SHP77 (cell line): Measurements from ENCODE around the gene NOX3.

ENCODE experiments used
- DNase-seq, 2 experiments: peaks; one replicate each; lab custom pipeline; 2025; lab: John Stamatoyannopoulos, UW

NOX3 gene

DNA sequence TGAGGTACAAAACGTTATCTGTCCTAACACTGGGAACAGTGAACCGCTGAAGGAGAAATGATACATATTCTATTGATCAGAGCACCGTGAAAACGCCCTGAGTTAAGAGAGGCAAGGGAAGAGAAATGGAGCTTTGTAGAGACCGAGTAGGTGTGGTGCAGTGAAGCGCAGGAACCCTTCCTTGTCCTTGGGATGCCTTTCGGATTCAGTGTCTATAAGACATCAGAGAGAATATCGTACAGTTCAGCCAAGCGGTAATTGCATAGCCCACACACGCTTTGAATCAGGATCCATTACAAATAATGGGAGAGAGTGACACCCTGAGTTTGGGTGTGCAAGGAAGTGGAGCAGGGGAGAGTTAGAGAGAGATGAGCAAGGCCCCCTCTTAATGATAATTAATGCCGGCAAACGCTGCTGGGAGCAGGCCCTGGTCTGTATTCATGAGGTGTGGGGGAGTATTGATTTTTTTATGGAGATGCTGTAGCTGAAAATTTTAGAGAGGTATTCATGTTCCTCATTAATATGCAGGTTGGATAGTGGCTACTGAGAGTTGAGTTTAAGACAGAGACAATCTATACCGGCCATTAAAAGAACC, 20.7 kb downstream of the NOX3 start:
- no peak for DNase-seq

DNA sequence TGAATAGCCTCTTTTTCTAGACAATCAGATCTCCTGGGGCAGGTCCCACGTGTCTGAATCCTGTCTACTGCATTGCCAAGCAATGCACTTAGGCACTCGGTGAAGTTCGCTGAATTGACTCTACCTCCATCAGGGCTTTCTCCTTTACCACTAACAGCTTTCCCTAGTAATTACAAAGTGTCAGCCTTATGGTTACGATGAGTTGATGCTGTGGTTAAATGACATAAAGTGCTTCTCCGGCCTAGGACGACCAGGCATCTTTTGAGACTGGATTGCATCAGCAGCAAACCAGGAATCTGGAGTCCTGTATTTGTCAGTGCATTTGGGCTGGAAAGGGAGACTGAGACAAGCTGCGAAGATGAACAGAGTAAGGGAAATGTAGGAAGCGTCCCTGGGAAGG, 21.5 kb downstream of the NOX3 start:
- DNase-seq: no peak

DNA sequence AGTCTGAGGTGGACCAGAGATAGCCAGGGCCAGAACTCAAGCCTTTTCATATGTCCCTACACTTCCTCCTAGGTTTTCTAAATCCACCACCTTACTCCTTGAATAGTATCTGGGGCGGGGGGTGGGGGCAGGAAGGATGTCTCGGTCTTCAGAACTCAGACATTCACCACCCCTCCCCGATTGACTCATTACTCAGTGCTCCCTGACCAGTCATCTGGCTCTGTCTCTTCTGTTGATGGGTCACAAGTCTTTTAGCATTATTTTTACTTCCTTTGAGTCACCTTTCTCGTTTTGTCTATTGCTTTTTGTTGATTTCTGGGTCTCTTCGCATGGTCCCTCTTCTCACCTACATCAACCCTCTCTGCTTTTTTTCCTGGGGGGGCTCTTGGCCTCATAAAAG, 23.3 kb downstream of the NOX3 start:
- no peak for DNase-seq

DNA sequence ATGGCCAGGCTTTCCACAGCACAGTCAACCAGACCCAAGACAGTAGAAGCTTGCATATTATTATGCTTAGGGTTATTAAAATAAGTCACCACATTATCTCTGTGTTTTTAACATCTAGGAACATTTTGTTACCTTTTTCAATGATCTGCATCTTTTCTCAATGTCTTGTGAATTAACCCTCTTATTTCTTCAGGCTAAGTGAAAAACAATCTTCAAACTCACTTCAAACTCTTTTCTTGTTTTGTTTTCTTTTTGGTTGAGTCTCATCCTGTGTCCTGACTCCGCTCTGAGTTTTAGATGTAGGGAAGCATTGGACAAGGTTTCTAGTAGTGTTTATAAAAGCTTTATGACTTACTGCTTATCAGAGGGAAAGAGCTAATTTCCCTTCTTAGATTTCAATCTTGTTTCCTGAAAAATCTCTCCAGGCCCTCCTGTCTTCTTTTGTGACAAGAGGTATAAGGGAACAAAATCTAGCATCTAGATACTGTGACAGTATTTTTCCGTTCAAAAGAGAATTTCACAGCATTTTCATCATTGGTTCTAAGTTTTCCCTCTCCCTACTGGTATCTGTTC, 26.2 kb downstream of the NOX3 start:
- DNase-seq: no peak

DNA sequence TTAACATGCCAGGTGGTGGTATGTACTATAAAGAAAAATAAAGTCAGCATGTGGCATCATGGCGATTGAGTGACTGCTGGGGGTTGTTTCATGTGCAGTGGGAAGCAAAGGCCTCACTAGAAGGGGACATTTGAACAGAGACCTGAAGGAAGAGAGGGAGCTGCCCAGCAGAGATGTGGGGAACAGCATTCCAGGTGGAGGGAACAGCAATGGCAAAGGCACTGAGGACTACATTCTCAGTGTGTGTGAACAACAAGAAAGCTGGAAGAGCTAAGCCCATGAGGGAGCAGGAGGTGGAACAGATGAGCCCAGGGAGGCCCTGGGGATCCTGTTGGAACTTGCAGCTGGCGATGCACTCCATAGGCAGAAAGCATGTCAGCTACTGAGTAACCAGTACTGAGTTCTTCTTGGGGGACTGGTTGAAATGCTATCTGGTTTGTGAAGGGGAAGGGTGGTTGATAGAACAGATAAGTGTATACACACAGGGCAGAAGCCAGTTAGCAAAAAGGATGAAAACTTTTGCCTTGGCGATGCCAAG, 29.2 kb downstream of the NOX3 start:
- no peak for DNase-seq

DNA sequence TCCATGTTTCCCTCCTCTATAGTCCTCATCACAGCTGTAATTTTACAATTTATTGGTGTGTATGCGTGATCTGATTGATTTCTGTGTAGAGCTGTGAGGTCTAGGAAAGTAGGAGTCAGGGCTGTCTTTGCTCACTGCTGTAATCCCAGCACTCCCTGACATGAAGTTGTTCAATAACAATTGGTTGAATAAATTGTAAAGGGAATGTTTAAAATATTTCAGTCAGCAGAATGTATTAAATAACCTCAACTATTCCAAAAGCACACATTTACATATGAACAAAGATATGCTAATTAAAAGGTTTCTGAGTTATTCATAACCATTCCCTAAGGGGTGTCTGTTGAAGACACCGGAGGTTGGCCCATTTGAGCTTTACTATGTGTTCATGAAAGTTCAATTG, 31.5 kb downstream of the NOX3 start:
- no peak for DNase-seq

DNA sequence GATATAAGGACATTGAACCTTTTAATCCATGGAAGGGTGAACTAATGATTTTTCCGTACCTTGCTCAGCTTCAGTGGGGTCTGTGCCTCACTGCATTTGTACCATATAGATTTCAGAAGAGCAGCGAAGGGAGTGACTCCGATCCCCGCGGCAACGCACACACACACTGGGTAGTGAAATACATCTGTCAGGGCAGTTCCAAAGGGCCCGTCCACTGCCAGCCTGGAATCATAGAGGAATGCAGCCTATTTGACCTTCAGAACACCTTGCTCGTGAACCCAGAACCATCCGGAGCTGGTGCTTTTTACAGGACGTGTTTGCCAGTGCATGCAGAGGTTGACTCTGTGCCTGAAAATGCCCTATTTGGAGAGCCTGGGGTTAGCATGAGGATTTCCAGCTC, 33.0 kb downstream of the NOX3 start:
- no peak for DNase-seq

DNA sequence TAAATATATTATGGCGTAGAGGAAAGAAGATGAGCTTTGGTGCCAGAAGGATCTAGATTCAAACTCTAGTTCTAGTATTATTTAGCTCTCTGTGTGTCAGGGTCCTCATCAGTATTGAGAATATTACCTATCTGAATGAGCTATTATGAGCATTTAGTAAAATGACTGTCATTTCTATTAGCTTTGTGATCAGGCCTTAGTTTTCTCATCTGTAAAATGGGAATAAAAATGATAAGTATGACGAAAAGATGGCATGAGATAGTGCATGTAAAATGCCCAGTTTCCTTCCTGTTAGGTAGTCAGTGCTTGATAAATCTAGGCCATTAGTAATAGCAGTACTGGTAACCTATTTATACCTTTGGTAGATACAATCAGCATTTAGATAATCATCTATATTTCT, 35.1 kb downstream of the NOX3 start:
- DNase-seq: no peak

DNA sequence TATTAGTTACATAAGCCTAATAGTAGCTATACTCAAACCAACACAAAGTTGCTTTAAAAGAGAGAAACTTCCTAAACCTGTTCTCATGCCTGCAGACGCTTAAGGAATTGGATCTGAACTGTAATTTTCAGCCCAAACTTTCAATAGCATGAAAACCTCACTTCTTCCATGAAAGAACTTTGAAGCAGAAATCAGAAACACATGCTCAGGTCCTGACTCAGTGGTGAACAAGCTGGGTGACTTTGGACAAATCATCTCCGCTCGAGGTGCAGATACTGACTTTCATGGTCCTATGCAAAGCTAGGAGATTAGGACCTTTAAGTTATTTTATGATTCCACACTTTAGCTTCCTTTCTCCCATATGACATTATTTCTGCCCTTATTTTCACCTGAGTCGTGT, 36.5 kb downstream of the NOX3 start:
- DNase-seq: no peak

DNA sequence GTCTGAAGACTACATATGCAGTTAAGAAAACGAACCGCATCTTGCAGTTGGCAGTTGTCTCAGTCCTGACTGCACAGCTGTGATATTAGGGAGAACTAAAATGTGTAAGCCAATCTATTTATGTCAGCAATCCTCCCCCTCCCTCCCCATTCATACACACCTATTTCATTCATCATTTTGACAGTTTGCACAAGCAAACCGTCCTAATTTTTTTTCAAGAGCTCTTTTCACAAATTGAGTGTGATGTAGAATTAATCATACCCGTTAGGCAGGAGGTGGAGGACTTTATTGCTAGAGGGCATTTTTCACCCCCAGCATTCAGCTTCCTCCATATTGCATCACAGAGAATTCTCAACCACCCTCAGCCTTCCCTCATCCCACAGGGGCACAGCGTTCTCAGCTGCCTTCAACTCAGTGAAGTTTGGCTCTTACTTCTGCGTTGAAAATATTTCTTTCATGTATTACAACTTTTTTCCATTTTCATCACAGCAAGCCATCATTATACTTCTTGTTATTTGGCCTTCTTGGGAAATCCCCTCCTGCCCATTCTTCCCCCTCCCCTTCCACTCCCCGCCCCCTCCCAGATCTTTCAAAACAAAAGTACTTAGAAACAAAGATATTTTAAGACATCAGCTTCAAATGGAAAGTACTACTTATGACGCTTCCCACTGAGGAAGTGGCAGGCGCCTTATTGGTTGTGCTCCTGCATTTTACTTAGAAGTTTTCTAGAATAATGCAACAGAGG, 37.5 kb downstream of the NOX3 start:
- no peak for DNase-seq

DNA sequence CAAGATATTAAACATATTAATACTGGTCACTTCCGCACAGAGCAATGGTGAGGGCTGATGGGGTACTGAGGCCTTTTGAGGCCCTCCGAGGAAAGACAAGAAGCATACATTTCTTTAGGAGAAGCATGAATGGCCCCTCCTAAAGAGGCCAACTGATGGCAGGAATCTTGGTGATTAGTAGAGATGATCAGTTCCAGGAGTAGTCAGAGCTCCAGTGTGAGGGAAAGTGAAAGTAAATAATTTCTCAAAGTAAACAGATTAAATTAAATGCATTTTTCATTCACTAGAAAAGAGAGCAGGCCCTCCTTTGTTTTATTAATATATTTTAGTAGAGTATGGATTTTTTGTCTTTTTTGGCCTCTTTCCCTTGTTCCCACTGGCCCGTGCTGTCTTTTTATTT, 38.2 kb downstream of the NOX3 start:
- DNase-seq: no peak

DNA sequence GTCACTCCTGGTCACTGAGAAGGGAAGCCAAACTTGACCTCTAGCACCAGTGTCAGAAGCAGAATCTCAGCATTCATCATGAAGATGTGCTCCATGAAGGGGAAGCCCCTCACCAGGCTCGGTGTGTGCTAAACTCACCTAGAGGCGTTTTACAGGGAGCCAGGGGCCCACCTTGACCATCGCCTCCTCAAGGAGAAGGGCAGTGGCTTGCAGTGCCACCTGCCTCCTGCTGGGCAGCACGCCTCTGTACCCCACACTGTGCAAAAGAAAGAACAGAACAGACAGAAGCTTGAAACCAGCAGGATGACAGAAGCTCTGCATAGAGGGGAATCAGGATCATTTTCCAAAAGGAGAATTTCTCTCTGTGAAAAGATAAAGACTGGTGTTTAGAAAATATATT, 39.7 kb downstream of the NOX3 start:
- DNase-seq: no peak

DNA sequence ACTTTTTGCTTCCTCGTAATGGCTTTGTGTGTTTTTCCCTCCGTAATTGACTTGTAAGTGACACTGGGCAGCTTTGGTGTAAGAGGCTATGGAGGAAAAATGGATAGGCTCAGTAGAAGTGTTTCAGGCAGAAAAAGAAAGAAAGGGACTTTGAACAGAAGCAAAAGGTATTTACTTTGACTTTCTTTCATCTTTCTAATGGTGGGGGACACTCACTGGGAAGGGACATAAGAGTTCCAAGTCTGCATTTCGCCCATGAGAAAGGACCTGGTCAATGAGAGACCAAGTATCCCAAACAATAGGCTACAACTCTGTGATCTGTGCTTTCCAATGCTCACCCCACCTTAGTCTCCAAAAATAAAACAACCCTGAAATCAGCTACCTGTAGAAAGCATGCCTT, 41.6 kb downstream of the NOX3 start:
- DNase-seq: no peak

DNA sequence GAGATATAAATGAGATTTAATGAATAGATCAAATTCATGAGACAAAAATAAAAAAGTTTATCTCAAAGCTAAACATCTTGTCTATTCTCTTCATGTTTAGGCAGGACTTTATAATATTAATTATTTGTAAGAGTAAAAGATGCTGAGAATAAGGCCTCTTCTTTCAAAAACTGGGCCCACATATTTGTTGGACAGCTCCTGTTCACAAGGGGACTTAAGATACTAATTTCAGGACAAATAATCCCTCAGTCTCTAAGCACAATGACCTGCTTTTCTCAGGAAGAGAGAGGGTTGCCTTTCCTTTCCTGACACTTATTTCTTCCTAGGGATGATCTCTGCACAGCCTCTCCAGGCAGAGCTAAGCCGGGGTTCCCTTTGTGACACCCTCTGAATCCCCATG, 43.3 kb downstream of the NOX3 start:
- no peak for DNase-seq

DNA sequence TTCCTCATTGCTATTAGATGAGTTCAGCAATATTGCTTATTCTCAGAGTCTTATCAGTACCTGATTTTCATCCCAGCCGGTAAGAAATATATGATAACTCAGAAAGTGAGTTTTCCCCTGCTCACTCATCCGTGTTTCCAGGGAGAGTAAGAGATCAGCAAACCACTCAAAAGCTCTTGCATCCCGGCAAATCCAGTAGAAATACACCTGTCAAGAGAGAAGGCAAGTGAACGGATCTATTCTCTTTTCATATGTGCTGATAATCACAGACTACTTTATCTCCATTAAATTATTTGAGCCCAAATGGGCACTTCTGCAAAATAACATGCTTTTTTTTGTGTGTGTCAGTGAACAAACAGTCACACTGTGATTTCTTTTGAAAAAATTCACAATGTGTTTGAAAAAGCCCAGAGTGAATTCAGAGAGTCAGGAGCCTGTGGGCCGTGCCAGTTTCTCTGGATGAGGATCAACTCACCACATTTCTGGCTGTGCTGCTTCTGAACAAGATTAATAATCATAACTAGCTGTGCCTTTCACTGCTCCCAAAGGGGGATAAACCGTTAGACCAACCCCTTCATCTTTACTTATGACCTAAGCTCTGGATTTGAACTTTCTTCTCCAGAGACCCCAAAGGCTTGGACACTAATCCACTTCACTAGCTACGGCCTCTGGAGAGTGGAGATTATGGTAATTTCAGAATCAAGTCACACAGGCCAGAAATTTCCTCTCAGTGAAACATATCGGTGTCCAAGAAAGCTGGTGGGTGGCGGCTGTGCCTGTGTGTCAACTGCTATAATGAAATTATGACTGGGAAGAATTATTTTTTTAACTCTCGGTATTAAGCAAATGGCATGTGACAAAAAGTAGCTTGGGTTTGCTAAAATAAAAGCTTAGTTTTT, 44.2 kb downstream of the NOX3 start:
- DNase-seq: no peak

DNA sequence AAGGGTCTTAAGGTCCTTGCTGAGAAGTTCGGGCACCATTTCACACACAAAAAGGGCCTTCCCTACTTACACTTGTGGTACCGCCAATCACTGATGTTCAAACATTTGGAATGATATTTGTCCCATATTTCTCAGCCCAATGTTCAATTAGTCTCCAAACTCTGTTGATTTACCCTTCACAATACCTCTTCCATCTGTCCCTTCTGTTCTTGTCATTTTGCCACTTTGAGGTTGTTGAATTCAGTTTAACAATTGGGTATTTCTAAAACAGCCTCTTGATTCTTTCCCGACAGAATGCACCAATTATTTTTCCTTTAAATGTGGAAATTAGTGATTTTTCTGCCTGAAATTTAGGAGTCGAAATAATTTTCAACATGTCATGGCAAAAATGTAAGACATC, 46.2 kb downstream of the NOX3 start:
- DNase-seq: no peak

DNA sequence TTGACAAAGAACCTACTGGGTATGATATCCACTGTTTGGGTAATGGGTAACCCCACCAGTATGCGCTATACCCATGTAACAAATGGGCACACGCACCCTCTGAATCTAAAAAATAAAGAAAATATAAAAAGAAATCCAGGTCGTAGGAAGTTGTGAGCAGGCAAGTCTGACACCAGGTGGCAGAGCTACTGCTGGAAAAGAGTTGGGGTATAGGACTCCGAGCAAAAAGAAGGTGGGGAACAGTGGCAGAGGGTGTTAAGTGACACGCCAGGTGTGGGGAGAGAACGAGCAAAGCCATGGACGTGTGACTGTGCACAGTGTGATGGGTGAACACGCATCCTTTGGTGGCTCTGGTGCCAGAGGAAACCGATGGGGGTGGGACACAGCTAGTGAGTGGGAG, 46.7 kb downstream of the NOX3 start:
- no peak for DNase-seq

DNA sequence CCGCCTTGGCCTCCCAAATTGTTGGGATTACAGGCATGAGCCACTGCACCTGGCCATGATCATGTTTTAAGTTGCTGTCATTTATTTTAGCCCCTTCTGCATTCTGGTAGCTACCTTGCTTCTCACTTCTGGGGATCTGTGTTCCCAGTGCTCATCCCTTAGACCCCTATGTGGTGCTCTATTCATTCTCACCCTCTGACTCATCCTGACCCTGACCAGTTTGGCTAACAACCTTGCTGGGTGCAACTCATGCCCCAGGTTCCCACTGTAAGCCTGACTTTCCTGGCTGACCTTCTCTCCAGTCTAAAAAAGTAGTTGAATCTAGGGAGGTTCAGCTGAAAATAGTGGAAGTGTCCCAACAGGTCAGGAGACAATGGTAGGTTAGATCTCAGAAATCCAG, 47.4 kb downstream of the NOX3 start:
- no peak for DNase-seq

DNA sequence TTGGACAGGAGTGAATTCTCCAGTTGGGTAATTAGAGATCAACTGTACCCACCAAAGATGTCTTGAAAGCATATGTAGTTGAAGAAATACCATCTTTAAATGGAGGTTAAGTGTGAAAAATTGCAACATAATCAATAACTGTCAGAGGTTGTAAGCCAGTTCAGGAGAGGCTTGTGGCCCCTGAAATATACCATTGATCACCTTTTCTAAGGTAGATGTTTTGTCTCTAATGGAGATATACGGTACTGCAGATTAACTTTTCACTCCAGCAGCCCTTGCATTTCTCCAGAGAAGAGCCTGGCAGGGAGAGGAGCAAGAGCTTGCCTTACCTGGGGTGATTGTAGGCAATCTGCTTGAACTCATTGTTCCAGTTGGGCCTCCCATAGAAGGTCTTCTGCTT, 48.8 kb downstream of the NOX3 start:
- DNase-seq: no peak

DNA sequence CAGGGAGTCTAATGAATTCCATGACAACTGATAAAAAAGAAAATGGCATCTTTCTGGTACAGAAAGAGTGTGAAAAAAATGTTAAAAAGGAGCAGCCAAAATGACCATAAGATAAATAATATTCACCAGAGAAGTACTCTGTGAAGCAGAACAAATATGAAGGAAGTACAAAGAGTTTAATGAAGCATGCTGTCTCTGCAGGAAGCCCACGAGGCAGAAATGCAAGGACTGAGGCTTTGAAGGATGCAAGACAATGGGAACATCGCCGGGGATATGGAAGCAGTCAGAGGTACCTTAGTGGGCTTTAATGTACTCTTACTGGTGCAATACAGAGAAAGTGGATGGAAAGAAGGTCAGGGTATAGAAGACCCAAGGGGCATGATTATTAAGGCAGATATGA, 50.7 kb downstream of the NOX3 start:
- no peak for DNase-seq

DNA sequence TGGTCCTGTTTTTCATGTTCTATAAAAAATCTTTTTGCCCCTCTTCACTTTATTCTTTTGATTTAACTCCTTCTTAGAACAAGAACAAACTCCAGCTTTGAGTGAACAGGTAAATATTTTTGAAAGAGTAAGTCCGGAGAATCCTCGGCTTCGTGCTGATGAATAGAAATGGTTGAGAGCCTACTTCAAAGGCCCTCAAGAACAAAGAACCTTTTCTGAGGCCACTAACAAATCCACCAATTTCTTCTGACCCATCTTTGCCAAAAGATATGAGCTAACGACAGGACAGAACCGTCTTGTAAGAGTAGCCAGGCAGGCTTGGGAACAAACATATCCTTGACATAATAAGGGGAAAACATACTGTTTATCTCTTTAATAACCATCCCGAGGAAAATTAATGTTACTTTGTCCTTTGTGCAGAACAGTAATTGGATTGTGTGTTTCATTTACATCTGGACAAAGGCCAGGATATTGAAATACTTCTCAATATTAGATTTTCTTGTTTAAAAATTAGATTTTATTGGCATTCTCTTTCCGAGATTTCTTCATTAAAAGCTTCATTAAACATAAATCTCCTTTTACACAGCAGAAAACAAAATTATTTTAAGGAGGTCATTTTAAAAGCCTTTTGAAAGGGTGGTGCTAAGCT, 52.9 kb downstream of the NOX3 start:
- DNase-seq: no peak

DNA sequence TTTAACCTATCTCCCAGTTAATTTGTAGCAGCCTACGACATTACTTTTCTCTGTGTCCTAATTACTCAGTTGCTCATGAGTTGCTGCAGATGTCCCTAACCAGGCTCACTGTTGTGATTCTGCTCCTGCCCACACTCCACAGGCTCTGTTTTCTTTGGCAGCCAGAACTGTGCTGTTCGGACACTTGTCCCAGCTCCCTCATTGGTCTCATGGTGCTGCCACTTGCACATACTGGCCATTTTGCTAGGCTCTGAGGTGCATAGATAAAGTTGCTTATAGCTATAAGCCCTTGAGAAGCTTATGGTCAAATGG, 55.0 kb downstream of the NOX3 start:
- peak in 1 of 2 experiments; percentile 17 for DNase-seq
